Uterus (tissue), 4 donors: ENCODE results near the gene EDAR. TPM values are rescaled to one million over a fixed set of nuclear protein-coding genes. Genes with fewer than 3 reads are reported as not detected.

Experiments
- DNase-seq, 2 donors: peaks; one replicate each; pipeline ENCODE4 v3.0.0-alpha.2; 2019 to 2020
- H3K27ac ChIP-seq, 2 donors: fragments of 200-600 bp; sonication (generic); 1 replicate in 1 of 2; 2 replicates in 1 of 2; pipeline ENCODE4 v1.5.1; 2016 to 2018
- H3K27me3 ChIP-seq, 2 donors: fragments of 200-600 bp; sonication (generic); one replicate each; pipeline ENCODE4 v1.5.1; 2018 to 2019; ENCODE audit warnings: control low read depth in 1 of 2
- H3K36me3 ChIP-seq, 2 donors: fragments of 200-600 bp; sonication (generic); one replicate each; pipeline ENCODE4 v1.5.1; 2019; ENCODE audit warnings: control low read depth in 1 of 2
- H3K4me1 ChIP-seq, 2 donors: fragments of 200-600 bp; sonication (generic); one replicate each; pipeline ENCODE4 v1.5.1; 2018 to 2019; ENCODE audit warnings: control low read depth in 1 of 2
- H3K4me3 ChIP-seq, 2 donors: fragments of 200-600 bp; sonication (generic); 1 replicate in 1 of 2; 2 replicates in 1 of 2; pipeline ENCODE4 v1.5.1; 2018 to 2019; ENCODE audit warnings: mild to moderate bottlenecking in 1 of 2
- H3K9me3 ChIP-seq, 2 donors: fragments of 200-600 bp; sonication (generic); one replicate each; pipeline ENCODE4 v1.5.1; 2019; ENCODE audit warnings: control low read depth in 1 of 2
- POLR2A ChIP-seq, 2 donors: fragments of 450-650 bp; IDR thresholded peaks; one replicate each; pipeline ENCODE4 v1.6.1; 2016; ENCODE audit warnings: antibody characterized with exemption in 2 of 2, mild to moderate bottlenecking in 1 of 2, moderate library complexity in 1 of 2
- intact Hi-C: fragments of 100-400 bp; cut with DNase I; formaldehyde crosslinking; loops from one replicate; pipeline ENCODE4 v1.15.1; 2023; ENCODE audit warnings: low total_unique reads
- total RNA-seq, 4 donors: library from RNA; depleted of rRNA in 3 of 4; stranded (reverse); fragments of >200 nt in 3 of 4; gene quantifications; one replicate each; pipeline versions ENCODE4 v1.1.0 to v1.2.4, GENCODE V29; 2014 to 2023
- TF ChIP-seq, protein P1 (sequence below), 4 experiments: fragments of 200-600 bp in 2 of 4; fragments of 450-650 bp in 2 of 4; sonication (generic) in 2 of 4; IDR thresholded peaks; one replicate each; pipeline ENCODE4 v1.5.1; 2016 to 2019; ENCODE audit warnings: antibody characterized with exemption in 4 of 4, mild to moderate bottlenecking in 2 of 4, moderate library complexity in 1 of 4
- donor health status: DM: yes; HTN: yes; CAD: no.

EDAR gene
- total RNA-seq, 4 donors from 2014 or later: 0.62 TPM; not detected in 3

DNA sequence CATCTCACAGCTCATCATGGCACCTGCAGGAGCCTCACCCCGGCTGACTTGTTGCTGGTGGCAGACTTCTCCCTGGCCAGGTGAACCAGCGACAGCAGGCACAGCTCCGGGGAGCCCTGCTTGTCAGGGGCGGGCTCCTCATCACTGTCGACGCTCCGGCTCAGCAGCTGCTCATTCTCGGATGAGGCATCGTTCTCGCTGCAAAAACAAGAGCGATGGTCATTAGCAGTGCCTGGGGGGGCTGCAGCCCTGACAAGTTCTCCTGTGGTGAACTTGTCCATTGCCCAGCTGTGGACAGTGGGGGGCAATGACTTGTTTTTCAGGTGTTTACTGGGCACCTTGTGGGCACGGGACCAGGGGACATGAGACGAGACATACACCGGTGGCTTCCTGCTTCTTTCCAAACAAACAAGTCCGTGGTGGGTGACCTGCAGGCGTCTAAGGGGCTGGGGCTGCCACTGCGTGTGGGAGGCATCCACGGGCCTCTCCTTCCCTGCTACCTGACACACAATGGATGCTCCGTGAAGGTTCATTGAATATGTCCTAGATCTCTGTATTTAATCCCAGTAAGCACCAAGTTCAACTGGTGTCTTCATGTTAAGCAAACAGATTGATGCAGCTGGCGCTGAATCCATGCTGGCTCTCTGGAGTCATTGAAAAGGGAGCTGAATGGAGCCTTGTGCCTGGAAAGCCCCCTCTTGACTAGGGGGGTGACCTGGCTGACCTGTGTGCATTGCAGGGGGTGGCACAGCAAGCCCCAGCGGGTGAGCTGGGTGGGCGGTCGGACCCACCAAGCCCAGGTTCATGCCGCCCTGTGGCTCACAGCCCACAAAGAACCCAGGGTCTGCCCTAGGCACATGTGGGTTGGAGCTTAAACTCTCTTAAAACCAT lies 81.0 kb downstream of the EDAR start:
- TF ChIP-seq POLR2A (IDR thresholded peaks at IDR 0.05): no peak
- TF ChIP-seq, protein P1, sequence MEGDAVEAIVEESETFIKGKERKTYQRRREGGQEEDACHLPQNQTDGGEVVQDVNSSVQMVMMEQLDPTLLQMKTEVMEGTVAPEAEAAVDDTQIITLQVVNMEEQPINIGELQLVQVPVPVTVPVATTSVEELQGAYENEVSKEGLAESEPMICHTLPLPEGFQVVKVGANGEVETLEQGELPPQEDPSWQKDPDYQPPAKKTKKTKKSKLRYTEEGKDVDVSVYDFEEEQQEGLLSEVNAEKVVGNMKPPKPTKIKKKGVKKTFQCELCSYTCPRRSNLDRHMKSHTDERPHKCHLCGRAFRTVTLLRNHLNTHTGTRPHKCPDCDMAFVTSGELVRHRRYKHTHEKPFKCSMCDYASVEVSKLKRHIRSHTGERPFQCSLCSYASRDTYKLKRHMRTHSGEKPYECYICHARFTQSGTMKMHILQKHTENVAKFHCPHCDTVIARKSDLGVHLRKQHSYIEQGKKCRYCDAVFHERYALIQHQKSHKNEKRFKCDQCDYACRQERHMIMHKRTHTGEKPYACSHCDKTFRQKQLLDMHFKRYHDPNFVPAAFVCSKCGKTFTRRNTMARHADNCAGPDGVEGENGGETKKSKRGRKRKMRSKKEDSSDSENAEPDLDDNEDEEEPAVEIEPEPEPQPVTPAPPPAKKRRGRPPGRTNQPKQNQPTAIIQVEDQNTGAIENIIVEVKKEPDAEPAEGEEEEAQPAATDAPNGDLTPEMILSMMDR (IDR thresholded peaks at IDR 0.05): no peak
- no peak overlapping the region for H3K4me3 ChIP-seq
- no peaks in the 10 kb centered on the region for H3K9me3 ChIP-seq
- no peak overlapping the region for H3K27ac ChIP-seq
- no peak for DNase-seq
- H3K36me3 ChIP-seq: no peaks in the 10 kb centered on the region
- no peaks in the 10 kb centered on the region for H3K27me3 ChIP-seq
- H3K4me1 ChIP-seq: no peaks in the 10 kb centered on the region
- intact Hi-C loops: no loop called here

DNA sequence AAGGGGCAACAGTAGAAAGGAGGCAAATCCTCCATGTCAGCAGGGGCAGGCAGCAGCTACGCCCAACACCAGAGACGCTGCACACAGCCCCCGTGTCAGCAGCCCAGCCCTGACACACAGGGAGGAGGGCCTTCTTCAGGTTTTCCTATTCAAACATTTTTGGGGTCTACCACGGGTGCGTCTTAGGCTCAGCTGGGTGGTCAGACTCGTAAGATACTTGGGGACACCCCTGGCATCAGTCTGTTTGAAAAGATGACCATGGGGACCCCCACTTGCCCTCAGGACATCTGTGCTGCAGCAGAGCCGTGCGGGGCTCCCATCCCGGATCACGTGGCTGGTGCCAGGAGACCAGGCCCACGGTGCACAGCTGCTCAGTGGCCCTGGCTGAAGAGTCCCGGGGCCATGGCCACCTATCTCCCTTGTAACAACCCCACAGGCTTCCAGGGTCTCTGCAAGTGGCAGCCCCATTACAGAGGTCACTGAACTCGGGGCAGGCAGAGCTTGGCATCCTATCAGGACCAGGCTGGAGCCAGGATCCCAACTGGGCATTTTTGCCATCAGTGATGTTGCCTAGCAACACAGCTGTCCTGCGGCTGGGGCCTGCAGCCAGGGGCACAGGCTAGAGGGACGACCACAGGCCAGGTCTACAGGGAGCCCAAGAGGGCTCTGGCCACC lies 82.5 kb downstream of the EDAR start:
- intact Hi-C loops: no loop called here
- no peak for DNase-seq
- TF ChIP-seq POLR2A (IDR thresholded peaks at IDR 0.05): no peak
- Histone ChIP-seq H3K27me3 (no peaks in the 10 kb centered on the region), H3K4me3 (no peak overlapping the region), H3K27ac (no peak overlapping the region), H3K36me3 (no peaks in the 10 kb centered on the region), H3K4me1 (no peaks in the 10 kb centered on the region), H3K9me3 (no peaks in the 10 kb centered on the region)

DNA sequence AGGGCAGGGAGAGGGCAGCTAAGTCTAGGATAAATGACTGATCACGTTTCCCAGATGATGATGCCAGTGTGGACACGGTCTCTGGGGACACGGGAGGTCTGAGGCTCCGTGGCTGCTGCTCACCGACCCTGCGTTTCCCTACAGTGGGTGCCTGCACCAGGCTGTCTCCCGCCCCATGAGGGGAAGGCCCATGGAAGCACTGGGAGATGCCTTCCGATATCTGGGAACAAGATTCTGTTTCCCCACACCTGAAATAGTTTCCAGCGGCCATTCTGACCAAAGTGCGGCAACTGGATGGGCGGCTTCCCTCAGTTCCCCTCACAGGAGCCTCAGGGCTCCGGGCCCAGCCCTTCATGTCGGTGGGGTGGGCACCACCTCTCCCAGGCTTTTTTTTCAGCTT lies 83.1 kb downstream of the EDAR start:
- H3K27ac ChIP-seq: no peak overlapping the region
- intact Hi-C loops: no loop called here
- no peak for DNase-seq
- H3K9me3 ChIP-seq: no peaks in the 10 kb centered on the region
- no peaks in the 10 kb centered on the region for H3K36me3 ChIP-seq
- TF ChIP-seq, protein P1 (IDR thresholded peaks at IDR 0.05): no peak
- TF ChIP-seq POLR2A (IDR thresholded peaks at IDR 0.05): no peak
- no peak overlapping the region for H3K4me3 ChIP-seq
- no peaks in the 10 kb centered on the region for H3K27me3 ChIP-seq
- no peaks in the 10 kb centered on the region for H3K4me1 ChIP-seq

DNA sequence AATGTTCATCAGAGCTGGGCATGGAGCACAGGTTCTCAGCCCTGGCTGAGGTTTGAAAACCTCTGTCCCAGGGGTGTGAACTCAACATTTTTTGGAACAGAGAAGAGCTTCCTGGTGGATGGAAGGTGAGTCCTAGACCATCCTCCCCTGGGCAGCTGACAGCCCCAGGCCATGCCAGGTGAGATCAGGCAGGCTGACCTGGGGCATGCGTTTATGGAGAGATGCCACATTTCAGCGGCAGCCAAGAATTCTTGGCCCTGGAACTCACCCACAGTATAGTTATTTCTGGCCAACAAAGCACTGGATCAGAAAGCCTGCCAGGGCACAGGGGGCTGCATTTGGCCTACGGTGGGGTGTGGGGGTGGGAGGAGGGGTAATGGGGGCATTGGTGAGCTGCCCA lies 83.8 kb downstream of the EDAR start:
- no peaks in the 10 kb centered on the region for H3K9me3 ChIP-seq
- intact Hi-C loops: no loop called here
- no peak overlapping the region for H3K27ac ChIP-seq
- H3K27me3 ChIP-seq: no peaks in the 10 kb centered on the region
- no peak overlapping the region for H3K4me3 ChIP-seq
- no peak for DNase-seq
- H3K4me1 ChIP-seq: no peaks in the 10 kb centered on the region
- TF ChIP-seq, protein P1 (IDR thresholded peaks at IDR 0.05): no peak
- TF ChIP-seq POLR2A (IDR thresholded peaks at IDR 0.05): no peak
- no peaks in the 10 kb centered on the region for H3K36me3 ChIP-seq

DNA sequence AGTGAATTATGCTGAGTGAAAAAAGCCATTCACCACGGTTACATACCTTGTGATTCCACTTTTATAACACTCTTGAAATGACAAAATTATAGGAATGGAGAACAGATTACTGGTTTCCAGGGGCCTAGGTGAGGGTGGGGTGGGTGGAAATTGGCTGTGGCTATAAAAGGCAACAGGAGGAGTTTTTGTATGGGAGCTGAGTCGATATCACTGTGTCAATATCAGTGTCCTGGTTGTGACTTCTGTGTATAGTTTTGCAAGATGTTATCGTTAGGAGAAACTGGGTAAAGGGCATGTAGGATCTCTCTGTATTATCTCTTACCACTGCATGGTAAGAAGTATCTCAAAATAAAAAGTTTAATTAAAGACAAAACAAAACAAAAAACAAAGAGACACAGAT lies 84.3 kb downstream of the EDAR start:
- intact Hi-C loops: no loop called here
- Histone ChIP-seq H3K36me3 (no peaks in the 10 kb centered on the region), H3K27ac (no peak overlapping the region), H3K27me3 (no peaks in the 10 kb centered on the region), H3K4me3 (no peak overlapping the region), H3K9me3 (no peaks in the 10 kb centered on the region), H3K4me1 (no peaks in the 10 kb centered on the region)
- no peak for DNase-seq
- no peak for TF ChIP-seq POLR2A (IDR thresholded peaks at IDR 0.05)
- TF ChIP-seq, protein P1 (IDR thresholded peaks at IDR 0.05): no peak
